ENCODE results near the gene ANKS1A.

- TF ChIP-seq CTCF (IDR thresholded peaks at IDR 0.05) (no peak), HDAC2 (IDR thresholded peaks at IDR 0.05) (no peak), POLR2A (IDR thresholded peaks at IDR 0.05; ENCODE audit: low read length) (no peak), NFE2L2 (conservative IDR thresholded peaks at IDR 0.05; ENCODE audit: low read length) (no peak), CEBPB (IDR thresholded peaks at IDR 0.05) (no peak), MAFK (IDR thresholded peaks at IDR 0.05; ENCODE audit: partially characterized antibody) (no peak), EP300 (IDR thresholded peaks at IDR 0.05) (no peak), POLR2AphosphoS2 (conservative IDR thresholded peaks at IDR 0.05; ENCODE audit: low read length) (no peak)
Measured at GRCh38 chr6:35082733-35083403, 193.8 kb downstream of the ANKS1A start.

All from A549 (cell line).